Limb (tissue), 2 donors: Measurements from ENCODE around the gene SORBS2.

Source experiments
- DNase-seq, 2 donors: peaks; one replicate each; pipeline ENCODE4 v3.0.0-alpha.2; 2016; ENCODE audit errors: extremely low spot score in 2 of 2

Gene SORBS2

GRCh38 chr4:185774131-185774653, 37.8 kb downstream of the SORBS2 start:
- DNase-seq, result no peak

- DNase-seq, result no peak
Measured at GRCh38 chr4:185773419-185773818, 38.6 kb downstream of the SORBS2 start.

GRCh38 chr4:185772391-185773093, 39.5 kb downstream of the SORBS2 start:
- DNase-seq, result no peak

GRCh38 chr4:185771711-185772390, 40.1 kb downstream of the SORBS2 start:
- DNase-seq, result no peak

GRCh38 chr4:185767528-185767927, 44.5 kb downstream of the SORBS2 start:
- DNase-seq, result no peak

- no peak for DNase-seq
Measured at GRCh38 chr4:185764876-185765275, 47.1 kb downstream of the SORBS2 start.

GRCh38 chr4:185761352-185762235, 50.4 kb downstream of the SORBS2 start:
- DNase-seq, result no peak

GRCh38 chr4:185758807-185759206, 53.2 kb downstream of the SORBS2 start:
- no peak for DNase-seq

- no peak for DNase-seq
Measured at GRCh38 chr4:185755451-185755850, 56.5 kb downstream of the SORBS2 start.

- no peak for DNase-seq
Measured at GRCh38 chr4:185754961-185755360, 57.0 kb downstream of the SORBS2 start.

- no peak for DNase-seq
Measured at GRCh38 chr4:185752872-185753271, 59.1 kb downstream of the SORBS2 start.

- DNase-seq, result no peak
Measured at GRCh38 chr4:185749858-185750257, 62.1 kb downstream of the SORBS2 start.

GRCh38 chr4:185748901-185749390, 63.0 kb downstream of the SORBS2 start:
- DNase-seq, result no peak

GRCh38 chr4:185745891-185746290, 66.1 kb downstream of the SORBS2 start:
- no peak for DNase-seq

- no peak for DNase-seq
Measured at GRCh38 chr4:185744946-185745345, 67.0 kb downstream of the SORBS2 start.

GRCh38 chr4:185744488-185744862, 67.5 kb downstream of the SORBS2 start:
- no peak for DNase-seq

GRCh38 chr4:185743722-185744487, 68.1 kb downstream of the SORBS2 start:
- DNase-seq, result no peak

- no peak for DNase-seq
Measured at GRCh38 chr4:185742766-185743165, 69.2 kb downstream of the SORBS2 start.

GRCh38 chr4:185741795-185742194, 70.2 kb downstream of the SORBS2 start:
- no peak for DNase-seq

- no peak for DNase-seq
Measured at GRCh38 chr4:185740471-185740873, 71.5 kb downstream of the SORBS2 start.

GRCh38 chr4:185738820-185739219, 73.2 kb downstream of the SORBS2 start:
- no peak for DNase-seq
